ENCODE measurements around the gene GADD45B.

- TF ChIP-seq CTCF (IDR thresholded peaks at IDR 0.05), result no peak
- no peak for TF ChIP-seq POLR2A (IDR thresholded peaks at IDR 0.05)
- TF ChIP-seq POLR2AphosphoS5 (IDR thresholded peaks at IDR 0.05), result no peak
Measured at GRCh38 chr19:2446381-2446780, 29.5 kb upstream of the GADD45B start.

Measured in suprapubic skin (tissue), 4 donors.